HepG2 (cell line): Measurements from ENCODE around the gene ATG9A. TPM values are rescaled to one million over a fixed set of nuclear protein-coding genes. Genes with fewer than 3 reads are reported as not detected.

ENCODE experiments used
- ARID2 ChIP-seq: sonication (generic); formaldehyde crosslinking; IDR thresholded peaks from 2 replicates; pipeline ENCODE4 v1.8.1; 2022; ENCODE audit warnings: mild to moderate bottlenecking, missing genetic modification reagents, borderline replicate concordance
- FOSL1 ChIP-seq: sonication (generic); formaldehyde crosslinking; IDR thresholded peaks from 2 replicates; pipeline ENCODE4 v1.9.0; 2021; ENCODE audit warnings: missing genetic modification reagents, borderline replicate concordance
- GLI4 ChIP-seq: sonication (generic); formaldehyde crosslinking; IDR thresholded peaks from 2 replicates; pipeline ENCODE4 v1.5.1; 2020; ENCODE audit warnings: missing genetic modification reagents, mild to moderate bottlenecking, moderate library complexity, borderline replicate concordance
- MEIS1 ChIP-seq: sonication (generic); formaldehyde crosslinking; IDR thresholded peaks from 2 replicates; pipeline ENCODE4 v1.9.0; 2021; ENCODE audit warnings: mild to moderate bottlenecking, missing genetic modification reagents, moderate library complexity, borderline replicate concordance
- MTA1 ChIP-seq: sonication (generic); formaldehyde crosslinking; IDR thresholded peaks from 2 replicates; pipeline ENCODE4 v1.4.0; 2020; ENCODE audit warnings: missing genetic modification reagents, mild to moderate bottlenecking, borderline replicate concordance
- NFE2L2 ChIP-seq: fragments of 150-350 bp; IDR thresholded peaks from 2 replicates; pipeline ENCODE4 v1.6.1; 2014; ENCODE audit warnings: low read length
- PCBP1 ChIP-seq: fragments of 200-400 bp; formaldehyde crosslinking; IDR thresholded peaks from 2 replicates; pipeline ENCODE4 v1.6.1; 2017; ENCODE audit warnings: mild to moderate bottlenecking, low read depth, low read length, borderline replicate concordance
- TAF15 ChIP-seq: fragments of 200-400 bp; formaldehyde crosslinking; IDR thresholded peaks from one replicate; pipeline ENCODE4 v1.6.1; 2018; ENCODE audit warnings: mild to moderate bottlenecking, low read depth, low read length; ENCODE audit not compliant: poor library complexity, severe bottlenecking
- ZNF225 ChIP-seq: sonication (generic); formaldehyde crosslinking; IDR thresholded peaks from 2 replicates; pipeline ENCODE4 v1.4.0; 2020; ENCODE audit warnings: mild to moderate bottlenecking, missing genetic modification reagents
- ZNF24 ChIP-seq: fragments of 450-650 bp; IDR thresholded peaks from 2 replicates; pipeline ENCODE4 v1.6.1; 2017; ENCODE audit warnings: antibody characterized with exemption, mild to moderate bottlenecking
- ZNF274 ChIP-seq: sonication (generic); formaldehyde crosslinking; IDR thresholded peaks from 2 replicates; pipeline ENCODE4 v1.5.1; 2020; ENCODE audit warnings: mild to moderate bottlenecking, missing genetic modification reagents
- ZNF30 ChIP-seq: sonication (generic); formaldehyde crosslinking; IDR thresholded peaks from 2 replicates; pipeline ENCODE4 v1.5.0; 2020; ENCODE audit warnings: mild to moderate bottlenecking, missing genetic modification reagents
- ZNF550 ChIP-seq: sonication (generic); formaldehyde crosslinking; IDR thresholded peaks from 2 replicates; pipeline ENCODE4 v1.4.0; 2020; ENCODE audit warnings: mild to moderate bottlenecking, missing genetic modification reagents, borderline replicate concordance
- ZNF775 ChIP-seq: sonication (generic); formaldehyde crosslinking; IDR thresholded peaks from 2 replicates; pipeline ENCODE4 v1.4.0; 2020; ENCODE audit warnings: missing genetic modification reagents, mild to moderate bottlenecking, moderate library complexity, borderline replicate concordance
- ZNF777 ChIP-seq: sonication (generic); formaldehyde crosslinking; IDR thresholded peaks from 2 replicates; pipeline ENCODE4 v1.4.0; 2020; ENCODE audit warnings: missing genetic modification reagents
- polyA plus RNA-seq, 8 experiments: library from polyadenylated mRNA; depleted of rRNA in 3 of 8; stranded (reverse) in 7 of 8; unstranded in 1 of 8; fragments of >200 nt; fragmentation: Illumina TruSeq in 4 of 8; extraction: Trizol in 4 of 8; gene quantifications; 2 replicates each; pipeline versions ENCODE4 v1.2.1 to v1.2.3, GENCODE V29; 2011 to 2016; ENCODE audit warnings: low read depth in 4 of 8, missing spikeins in 1 of 8, mixed read lengths in 1 of 8; ENCODE audit not compliant: insufficient read depth in 1 of 8
- total RNA-seq, 5 experiments: library from RNA; depleted of rRNA; stranded (reverse); fragments of >200 nt; fragmentation: Illumina TruSeq; extraction: Trizol; gene quantifications; 2 replicates each; pipeline ENCODE4 v1.2.3, GENCODE V29; 2016; ENCODE audit warnings: low read depth in 1 of 5
- TF ChIP-seq, protein P1 (sequence below): sonication (generic); formaldehyde crosslinking; IDR thresholded peaks from 2 replicates; pipeline ENCODE4 v1.9.0; 2021; ENCODE audit warnings: missing genetic modification reagents, borderline replicate concordance
- TF ChIP-seq, protein P2 (sequence below): sonication (generic); formaldehyde crosslinking; IDR thresholded peaks from 2 replicates; pipeline ENCODE4 v1.4.0; 2020; ENCODE audit warnings: mild to moderate bottlenecking, missing genetic modification reagents
- TF ChIP-seq, protein P3 (sequence below): IDR thresholded peaks from 2 replicates; pipeline ENCODE4 v1.6.1; 2016; ENCODE audit warnings: low read depth, control low read depth
- TF ChIP-seq, protein P4 (sequence below): sonication (generic); formaldehyde crosslinking; IDR thresholded peaks from 2 replicates; pipeline ENCODE4 v1.5.1; 2020; ENCODE audit warnings: mild to moderate bottlenecking, missing genetic modification reagents, moderate library complexity

ATG9A gene
- total and polyA plus RNA-seq, 2 of the 13 experiments (the other 11 are each of a cell fraction or from before 2014, with no cell fraction given): 35.0 to 131 TPM

DNA sequence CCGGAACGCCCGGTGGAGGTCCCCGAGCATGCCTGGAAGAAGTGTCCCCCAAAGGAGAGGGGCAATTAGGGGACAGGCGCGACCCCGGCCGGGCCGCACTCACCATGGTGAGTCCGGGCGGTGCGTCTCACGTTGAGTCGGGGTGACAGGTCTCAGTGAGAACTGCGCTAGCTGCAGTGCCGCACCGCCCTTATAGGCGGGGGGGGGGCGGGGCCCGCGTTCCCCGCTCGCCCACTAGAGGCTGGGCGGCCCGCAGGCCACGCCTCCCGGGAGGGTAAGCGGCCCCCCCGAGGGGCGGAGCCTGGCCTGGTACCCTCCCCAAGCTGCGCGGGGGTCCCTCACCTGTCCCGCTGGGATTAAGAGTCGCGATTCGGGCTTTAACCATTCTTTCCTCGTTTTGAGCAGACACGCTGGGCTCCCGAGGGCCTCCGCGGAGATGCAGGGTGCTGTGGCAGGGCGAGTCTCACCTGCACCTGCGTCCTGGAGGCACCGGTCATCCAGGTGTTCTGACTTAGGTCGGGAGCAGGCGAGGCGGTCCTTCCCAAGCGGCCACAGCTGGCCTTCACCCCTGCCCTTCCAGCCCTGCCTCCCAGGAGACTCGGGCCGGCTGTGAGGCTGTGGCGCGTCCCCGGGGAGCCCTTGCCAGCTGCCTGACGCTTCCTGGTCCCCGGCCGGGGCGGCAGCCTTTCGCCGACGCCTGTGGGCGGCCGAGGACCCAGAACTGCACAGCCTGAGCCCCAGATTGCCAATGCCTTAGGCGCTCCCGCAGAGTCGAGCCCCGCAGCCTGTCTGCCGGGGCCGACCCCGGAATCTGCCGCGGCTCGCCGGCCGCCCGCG is 24.5 kb upstream of the ATG9A start, which contains the start of gene TUBA4A (continued):
- TF ChIP-seq, protein P1, sequence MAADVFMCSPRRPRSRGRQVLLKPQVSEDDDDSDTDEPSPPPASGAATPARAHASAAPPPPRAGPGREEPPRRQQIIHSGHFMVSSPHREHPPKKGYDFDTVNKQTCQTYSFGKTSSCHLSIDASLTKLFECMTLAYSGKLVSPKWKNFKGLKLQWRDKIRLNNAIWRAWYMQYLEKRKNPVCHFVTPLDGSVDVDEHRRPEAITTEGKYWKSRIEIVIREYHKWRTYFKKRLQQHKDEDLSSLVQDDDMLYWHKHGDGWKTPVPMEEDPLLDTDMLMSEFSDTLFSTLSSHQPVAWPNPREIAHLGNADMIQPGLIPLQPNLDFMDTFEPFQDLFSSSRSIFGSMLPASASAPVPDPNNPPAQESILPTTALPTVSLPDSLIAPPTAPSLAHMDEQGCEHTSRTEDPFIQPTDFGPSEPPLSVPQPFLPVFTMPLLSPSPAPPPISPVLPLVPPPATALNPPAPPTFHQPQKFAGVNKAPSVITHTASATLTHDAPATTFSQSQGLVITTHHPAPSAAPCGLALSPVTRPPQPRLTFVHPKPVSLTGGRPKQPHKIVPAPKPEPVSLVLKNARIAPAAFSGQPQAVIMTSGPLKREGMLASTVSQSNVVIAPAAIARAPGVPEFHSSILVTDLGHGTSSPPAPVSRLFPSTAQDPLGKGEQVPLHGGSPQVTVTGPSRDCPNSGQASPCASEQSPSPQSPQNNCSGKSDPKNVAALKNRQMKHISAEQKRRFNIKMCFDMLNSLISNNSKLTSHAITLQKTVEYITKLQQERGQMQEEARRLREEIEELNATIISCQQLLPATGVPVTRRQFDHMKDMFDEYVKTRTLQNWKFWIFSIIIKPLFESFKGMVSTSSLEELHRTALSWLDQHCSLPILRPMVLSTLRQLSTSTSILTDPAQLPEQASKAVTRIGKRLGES (CRISPR knock-in tag): no peak
- TF ChIP-seq GLI4 (CRISPR knock-in tag) (peak; percentile 81; the same call in 1 of the 2 replicates), ZNF775 (CRISPR knock-in tag) (no peak), ZNF274 (CRISPR knock-in tag) (peak; percentile 29; the same call in 1 of the 2 replicates), ARID2 (CRISPR knock-in tag) (0 out of 2 replicates have a peak, but pooled peaks have one; percentile 36), TAF15 (peak; percentile 65), MTA1 (peak; percentile 59; the same call in 1 of the 2 replicates), PCBP1 (0 out of 2 replicates have a peak, but pooled peaks have one; percentile 29), MEIS1 (CRISPR knock-in tag) (peak; percentile 45; the same call in 1 of the 2 replicates), NFE2L2 (no peak), ZNF225 (no peak; the same call in 1 of the 2 replicates), ZNF777 (peak; percentile 54; the same call in 1 of the 2 replicates), ZNF550 (CRISPR knock-in tag) (no peak), ZNF30 (CRISPR knock-in tag) (0 out of 2 replicates have a peak, but pooled peaks have one; percentile 55), FOSL1 (CRISPR knock-in tag) (peak; percentile 10; the same call in 1 of the 2 replicates), ZNF24 (no peak)
- TF ChIP-seq, protein P2, sequence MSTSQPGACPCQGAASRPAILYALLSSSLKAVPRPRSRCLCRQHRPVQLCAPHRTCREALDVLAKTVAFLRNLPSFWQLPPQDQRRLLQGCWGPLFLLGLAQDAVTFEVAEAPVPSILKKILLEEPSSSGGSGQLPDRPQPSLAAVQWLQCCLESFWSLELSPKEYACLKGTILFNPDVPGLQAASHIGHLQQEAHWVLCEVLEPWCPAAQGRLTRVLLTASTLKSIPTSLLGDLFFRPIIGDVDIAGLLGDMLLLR: 0 out of 2 replicates have a peak, but pooled peaks have one; percentile 13
- TF ChIP-seq, protein P3, sequence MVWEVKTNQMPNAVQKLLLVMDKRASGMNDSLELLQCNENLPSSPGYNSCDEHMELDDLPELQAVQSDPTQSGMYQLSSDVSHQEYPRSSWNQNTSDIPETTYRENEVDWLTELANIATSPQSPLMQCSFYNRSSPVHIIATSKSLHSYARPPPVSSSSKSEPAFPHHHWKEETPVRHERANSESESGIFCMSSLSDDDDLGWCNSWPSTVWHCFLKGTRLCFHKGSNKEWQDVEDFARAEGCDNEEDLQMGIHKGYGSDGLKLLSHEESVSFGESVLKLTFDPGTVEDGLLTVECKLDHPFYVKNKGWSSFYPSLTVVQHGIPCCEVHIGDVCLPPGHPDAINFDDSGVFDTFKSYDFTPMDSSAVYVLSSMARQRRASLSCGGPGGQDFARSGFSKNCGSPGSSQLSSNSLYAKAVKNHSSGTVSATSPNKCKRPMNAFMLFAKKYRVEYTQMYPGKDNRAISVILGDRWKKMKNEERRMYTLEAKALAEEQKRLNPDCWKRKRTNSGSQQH (CRISPR knock-in tag): peak; percentile 51; the same call in 1 of the 2 replicates
- TF ChIP-seq, protein P4, sequence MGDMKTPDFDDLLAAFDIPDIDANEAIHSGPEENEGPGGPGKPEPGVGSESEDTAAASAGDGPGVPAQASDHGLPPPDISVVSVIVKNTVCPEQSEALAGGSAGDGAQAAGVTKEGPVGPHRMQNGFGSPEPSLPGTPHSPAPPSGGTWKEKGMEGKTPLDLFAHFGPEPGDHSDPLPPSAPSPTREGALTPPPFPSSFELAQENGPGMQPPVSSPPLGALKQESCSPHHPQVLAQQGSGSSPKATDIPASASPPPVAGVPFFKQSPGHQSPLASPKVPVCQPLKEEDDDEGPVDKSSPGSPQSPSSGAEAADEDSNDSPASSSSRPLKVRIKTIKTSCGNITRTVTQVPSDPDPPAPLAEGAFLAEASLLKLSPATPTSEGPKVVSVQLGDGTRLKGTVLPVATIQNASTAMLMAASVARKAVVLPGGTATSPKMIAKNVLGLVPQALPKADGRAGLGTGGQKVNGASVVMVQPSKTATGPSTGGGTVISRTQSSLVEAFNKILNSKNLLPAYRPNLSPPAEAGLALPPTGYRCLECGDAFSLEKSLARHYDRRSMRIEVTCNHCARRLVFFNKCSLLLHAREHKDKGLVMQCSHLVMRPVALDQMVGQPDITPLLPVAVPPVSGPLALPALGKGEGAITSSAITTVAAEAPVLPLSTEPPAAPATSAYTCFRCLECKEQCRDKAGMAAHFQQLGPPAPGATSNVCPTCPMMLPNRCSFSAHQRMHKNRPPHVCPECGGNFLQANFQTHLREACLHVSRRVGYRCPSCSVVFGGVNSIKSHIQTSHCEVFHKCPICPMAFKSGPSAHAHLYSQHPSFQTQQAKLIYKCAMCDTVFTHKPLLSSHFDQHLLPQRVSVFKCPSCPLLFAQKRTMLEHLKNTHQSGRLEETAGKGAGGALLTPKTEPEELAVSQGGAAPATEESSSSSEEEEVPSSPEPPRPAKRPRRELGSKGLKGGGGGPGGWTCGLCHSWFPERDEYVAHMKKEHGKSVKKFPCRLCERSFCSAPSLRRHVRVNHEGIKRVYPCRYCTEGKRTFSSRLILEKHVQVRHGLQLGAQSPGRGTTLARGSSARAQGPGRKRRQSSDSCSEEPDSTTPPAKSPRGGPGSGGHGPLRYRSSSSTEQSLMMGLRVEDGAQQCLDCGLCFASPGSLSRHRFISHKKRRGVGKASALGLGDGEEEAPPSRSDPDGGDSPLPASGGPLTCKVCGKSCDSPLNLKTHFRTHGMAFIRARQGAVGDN: peak; percentile 77
